Nephron progenitor cell (in vitro differentiated cells): Measurements from ENCODE around the gene COMMD3.

ENCODE experiments used
- DNase-seq: peaks from one replicate; pipeline ENCODE4 v3.0.0; 2021
- H3K27ac Mint-ChIP-seq: 2 replicates; pipeline ENCODE4 v1.8.0; 2021; ENCODE audit warnings: mild to moderate bottlenecking, moderate library complexity, mixed read lengths
- H3K27me3 Mint-ChIP-seq: 2 replicates; pipeline ENCODE4 v1.8.0; 2021; ENCODE audit warnings: mild to moderate bottlenecking, low read depth, mixed read lengths; ENCODE audit not compliant: poor library complexity
- H3K36me3 Mint-ChIP-seq: 2 replicates; pipeline ENCODE4 v1.8.0; 2021; ENCODE audit warnings: low read depth, mixed read lengths
- H3K4me1 Mint-ChIP-seq: 2 replicates; pipeline ENCODE4 v1.8.0; 2021; ENCODE audit warnings: mixed read lengths
- H3K4me3 Mint-ChIP-seq: 2 replicates; pipeline ENCODE4 v1.8.0; 2021; ENCODE audit warnings: mild to moderate bottlenecking, moderate library complexity, mixed read lengths
- H3K9me3 Mint-ChIP-seq: 2 replicates; pipeline ENCODE4 v1.8.0; 2021; ENCODE audit warnings: mild to moderate bottlenecking, moderate library complexity, mixed read lengths
- CTCF ChIP-seq: fragments of 200-600 bp; sonication (generic); IDR thresholded peaks from 2 replicates; pipeline ENCODE4 v1.5.0; 2021; ENCODE audit warnings: antibody characterized with exemption

COMMD3 gene

DNA sequence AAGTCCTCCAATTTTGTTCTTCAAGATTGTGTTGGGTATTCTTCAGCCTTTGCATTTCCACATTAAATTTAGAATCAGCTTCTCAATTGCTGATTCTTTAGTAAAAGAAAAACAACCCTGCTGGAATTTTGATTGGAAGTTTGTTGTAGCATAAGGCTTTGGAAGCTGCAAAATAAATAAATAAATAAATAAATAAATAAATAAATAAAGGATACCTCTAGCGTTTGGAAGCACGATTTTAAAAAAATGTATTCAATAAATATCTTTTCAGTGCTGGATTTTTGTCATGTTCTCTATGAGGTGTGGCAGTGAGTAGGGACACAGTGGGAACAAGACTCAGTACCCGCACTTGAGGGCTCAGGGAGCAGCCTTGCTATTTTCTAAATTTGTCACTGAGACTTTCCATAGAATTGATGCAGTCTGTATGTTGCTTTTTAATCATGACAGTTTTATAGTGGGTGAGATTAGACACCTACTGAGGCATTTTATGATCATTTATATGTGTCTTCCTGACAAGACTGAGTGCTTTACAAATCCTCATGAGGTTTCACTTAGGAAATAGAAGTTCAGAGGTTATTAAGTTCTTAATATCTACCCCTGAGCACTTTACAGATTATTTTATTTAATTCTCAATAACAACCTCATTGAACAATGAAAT is 22.3 kb upstream of the COMMD3 start:
- H3K27ac Mint-ChIP-seq = no peak overlapping the region
- no peak overlapping the region for H3K4me3 Mint-ChIP-seq
- TF ChIP-seq CTCF = no peak
- H3K9me3 Mint-ChIP-seq = peaks cover 4% of the 10 kb centered on the region
- no peaks in the 10 kb centered on the region for H3K36me3 Mint-ChIP-seq
- H3K4me1 Mint-ChIP-seq = no peaks in the 10 kb centered on the region
- DNase-seq = no peak
- peaks cover 25% of the 10 kb centered on the region for H3K27me3 Mint-ChIP-seq

GRCh38 chr10:22294694-22295093 is 21.5 kb upstream of the COMMD3 start:
- H3K36me3 Mint-ChIP-seq = no peaks in the 10 kb centered on the region
- no peaks in the 10 kb centered on the region for H3K4me1 Mint-ChIP-seq
- H3K4me3 Mint-ChIP-seq = no peak overlapping the region
- peaks cover 4% of the 10 kb centered on the region for H3K9me3 Mint-ChIP-seq
- peaks cover 30% of the 10 kb centered on the region for H3K27me3 Mint-ChIP-seq
- DNase-seq = no peak
- TF ChIP-seq CTCF = no peak
- H3K27ac Mint-ChIP-seq = no peak overlapping the region

- peaks cover 24% of the 10 kb centered on the region for H3K27me3 Mint-ChIP-seq
- H3K36me3 Mint-ChIP-seq = no peaks in the 10 kb centered on the region
- no peak overlapping the region for H3K4me3 Mint-ChIP-seq
- H3K27ac Mint-ChIP-seq = no peak overlapping the region
- no peaks in the 10 kb centered on the region for H3K4me1 Mint-ChIP-seq
- no peak for DNase-seq
- no peak for TF ChIP-seq CTCF
- H3K9me3 Mint-ChIP-seq = no peaks in the 10 kb centered on the region
Observed at GRCh38 chr10:22301193-22301592, 15.0 kb upstream of the COMMD3 start.

DNA sequence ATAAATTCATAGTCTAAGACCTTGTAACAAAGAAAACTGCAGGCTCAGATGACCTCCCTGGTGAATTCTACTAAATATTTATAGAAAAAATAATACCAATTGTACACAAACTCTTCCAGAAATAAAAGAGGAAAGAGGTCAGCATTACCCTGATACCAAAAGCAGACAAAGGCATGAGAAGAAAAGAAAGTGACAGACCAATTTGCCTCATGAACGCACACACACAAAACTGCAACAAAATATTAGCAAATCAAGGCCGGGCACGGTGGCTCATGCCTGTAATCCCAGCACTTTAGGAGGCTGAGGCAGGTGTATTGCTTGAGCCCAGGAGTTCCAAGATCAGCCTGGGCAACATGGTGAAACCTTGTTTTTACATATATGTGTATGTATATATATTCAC is 12.7 kb upstream of the COMMD3 start:
- Mint-ChIP-seq H3K9me3 (no peaks in the 10 kb centered on the region), H3K4me3 (no peak overlapping the region), H3K27ac (no peak overlapping the region), H3K36me3 (no peaks in the 10 kb centered on the region), H3K4me1 (no peaks in the 10 kb centered on the region), H3K27me3 (peaks cover 9% of the 10 kb centered on the region)
- no peak for DNase-seq
- TF ChIP-seq CTCF = no peak

GRCh38 chr10:22305721-22306120 is 10.5 kb upstream of the COMMD3 start:
- H3K4me3 Mint-ChIP-seq = no peak overlapping the region

More at GRCh38 chr10:22305721-22306120, 10.5 kb upstream of the COMMD3 start:
- no peak for DNase-seq
- H3K4me1 Mint-ChIP-seq = no peaks in the 10 kb centered on the region
- no peaks in the 10 kb centered on the region for H3K9me3 Mint-ChIP-seq
- TF ChIP-seq CTCF = no peak
- H3K27me3 Mint-ChIP-seq = peaks cover 9% of the 10 kb centered on the region
- no peak overlapping the region for H3K27ac Mint-ChIP-seq
- no peaks in the 10 kb centered on the region for H3K36me3 Mint-ChIP-seq
